ENCODE measurements around the gene BPTF. TPM values are rescaled to one million over a fixed set of nuclear protein-coding genes. Genes with fewer than 3 reads are reported as not detected.

The BPTF gene
- total and polyA plus RNA-seq, 2 of the 8 experiments (the other 6 are each of a cell fraction or from before 2014, with no cell fraction given): 107 to 228 TPM

DNA sequence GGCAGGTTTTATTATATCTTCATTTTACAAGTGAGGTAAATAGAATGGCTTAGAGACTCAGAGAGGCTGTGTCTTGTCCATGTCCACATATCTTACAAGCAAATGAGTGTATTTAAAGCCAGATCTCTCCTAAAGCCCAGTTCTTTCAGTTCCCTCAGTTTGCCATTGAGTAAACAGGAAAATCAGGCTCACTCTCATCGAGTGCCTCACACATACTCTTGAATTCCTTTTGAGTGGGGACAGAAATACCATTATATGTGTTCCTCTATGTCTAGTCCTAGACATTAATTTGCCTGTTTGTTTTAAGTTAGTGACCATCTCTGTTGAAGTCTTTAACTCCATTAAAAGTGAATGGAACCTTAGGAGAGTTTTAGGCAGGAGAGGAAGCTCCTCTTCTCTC lies 40.1 kb downstream of the BPTF start (continued):
- TF ChIP-seq SP2 (IDR thresholded peaks at IDR 0.05; ENCODE audit: low read length): no peak
- TF ChIP-seq SIN3A (conservative IDR thresholded peaks at IDR 0.05 in 1 of 2, IDR thresholded peaks at IDR 0.05 in 1 of 2; ENCODE audit: low read depth in 1 of 2, low read length in 2 of 2): no peak
- TF ChIP-seq BCL11A (IDR thresholded peaks at IDR 0.05; ENCODE audit: low read depth in 2 of 2, low read length in 2 of 2): no peak
